ENCODE measurements around the gene ZBTB32. TPM values are rescaled to one million over a fixed set of nuclear protein-coding genes. Genes with fewer than 3 reads are reported as not detected.

ZBTB32 gene
- polyA plus RNA-seq, 2 of the 4 experiments (the other 2 are of a cell fraction) = not detected

DNA sequence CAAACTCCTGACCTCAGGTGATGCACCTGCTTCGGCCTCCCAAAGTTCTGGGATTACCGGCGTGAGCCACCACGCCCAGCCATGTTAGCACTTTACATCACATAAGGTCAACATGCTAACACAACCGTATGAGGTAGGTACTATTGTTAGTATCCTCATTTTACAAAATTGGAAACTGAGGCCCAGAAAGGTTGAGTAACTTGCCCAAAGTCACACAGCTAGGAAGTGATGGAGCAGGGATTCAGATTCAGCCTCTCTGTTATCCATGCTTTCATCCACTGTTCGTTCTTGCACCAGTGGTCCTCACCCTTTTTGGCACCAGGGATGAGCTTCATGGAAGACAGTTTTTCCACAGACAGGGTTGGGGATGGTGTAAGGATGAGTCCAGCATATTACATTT lies 47.7 kb upstream of the ZBTB32 start:
- ChIA-PET CTCF (interaction anchor here (1.2 to 3.5 kb wide), 12 partner anchors 10 to 303 kb away, joined by 3 to 14 read pairs (median 6); partner anchors contain the start of gene UPK1A), POLR2A (interaction anchor here (1.1 to 3.0 kb wide), 2 partner anchors 8 to 13 kb away, joined by 3 to 15 read pairs; partner anchors contain the start of gene COX6B1)
- no peak for FAIRE-seq
- no peak for ATAC-seq
- H3K9me3 ChIP-seq = no peaks in the 10 kb centered on the region
- no peak overlapping the region for H3K4me2 ChIP-seq
- H3K4me1 ChIP-seq = no peaks in the 10 kb centered on the region
- H3K4me3 ChIP-seq = no peak overlapping the region
- WGBS (ENCODE audit: missing lambda C conversion rate) = 96% methylated on average over 6 of the region's 6 CpGs
- TF ChIP-seq NFE2L2 (conservative IDR thresholded peaks at IDR 0.05; ENCODE audit: low read length) (no peak), GATA3 (IDR thresholded peaks at IDR 0.05; ENCODE audit: borderline replicate concordance) (no peak), KDM1A (IDR thresholded peaks at IDR 0.05; ENCODE audit: low read depth) (no peak), RARB (CRISPR knock-in tag; IDR thresholded peaks at IDR 0.05) (no peak), RFX5 (IDR thresholded peaks at IDR 0.05) (no peak), EHF (CRISPR knock-in tag; IDR thresholded peaks at IDR 0.05) (no peak), JUN (IDR thresholded peaks at IDR 0.05) (no peak)
- TF ChIP-seq, protein P1, sequence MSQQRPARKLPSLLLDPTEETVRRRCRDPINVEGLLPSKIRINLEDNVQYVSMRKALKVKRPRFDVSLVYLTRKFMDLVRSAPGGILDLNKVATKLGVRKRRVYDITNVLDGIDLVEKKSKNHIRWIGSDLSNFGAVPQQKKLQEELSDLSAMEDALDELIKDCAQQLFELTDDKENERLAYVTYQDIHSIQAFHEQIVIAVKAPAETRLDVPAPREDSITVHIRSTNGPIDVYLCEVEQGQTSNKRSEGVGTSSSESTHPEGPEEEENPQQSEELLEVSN (IDR thresholded peaks at IDR 0.05; ENCODE audit: borderline replicate concordance, low read depth) = no peak
- no peak overlapping the region for H3K27ac ChIP-seq
- DNase-seq (ENCODE audit: low read depth in 1 of 2, low spot score in 1 of 2) = no peak

DNA sequence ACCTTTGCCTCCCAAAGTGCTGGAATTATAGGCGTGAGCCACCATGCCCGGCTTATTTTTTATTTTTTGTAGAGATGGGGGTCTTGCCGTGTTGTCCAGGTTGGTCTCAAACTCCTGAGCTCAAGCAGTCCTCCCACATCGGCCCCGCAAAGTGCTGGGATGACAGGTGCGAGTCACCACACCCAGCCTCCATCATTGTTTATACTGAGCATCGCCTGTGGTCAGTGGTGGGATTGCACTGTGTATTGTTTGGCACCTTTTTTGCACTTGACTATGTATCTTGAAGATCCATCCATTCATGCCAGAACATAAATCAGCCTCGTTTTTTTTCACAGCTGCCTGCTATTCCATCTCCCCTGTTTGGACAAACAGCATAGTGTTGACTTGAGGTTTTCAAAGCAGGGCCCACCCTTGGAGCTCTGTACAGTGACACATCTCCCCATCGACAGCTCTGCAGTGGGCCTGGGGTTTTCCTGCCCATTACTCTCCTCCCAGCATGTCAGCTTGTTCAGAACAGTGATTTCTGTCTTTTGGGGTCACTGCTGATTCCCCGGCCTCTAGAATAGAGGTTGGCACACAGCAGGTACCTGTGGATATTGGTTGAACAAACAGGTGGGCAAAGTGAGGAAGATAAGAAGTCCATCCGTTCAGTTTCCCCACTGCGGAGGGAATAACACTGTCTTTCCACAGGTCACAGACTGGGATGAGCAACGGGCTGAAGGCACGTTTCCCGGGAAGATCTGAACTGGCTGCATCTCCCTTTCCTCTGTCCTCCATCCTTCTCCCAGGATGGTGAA lies 46.3 kb upstream of the ZBTB32 start:
- TF ChIP-seq ZFP36 (IDR thresholded peaks at IDR 0.05; ENCODE audit: borderline replicate concordance, partially characterized antibody) (peak; percentile 1), KDM1A (IDR thresholded peaks at IDR 0.05; ENCODE audit: low read depth) (no peak), POLR2A (IDR thresholded peaks at IDR 0.05; ENCODE audit: low read length) (no peak), BHLHE40 (IDR thresholded peaks at IDR 0.05; ENCODE audit: low read depth, low read length) (no peak), ZNF302 (CRISPR knock-in tag; IDR thresholded peaks at IDR 0.05) (no peak), RAD21 (conservative IDR thresholded peaks at IDR 0.05 in 1 of 2, IDR thresholded peaks at IDR 0.05 in 1 of 2) (peak in 1 of 2 experiments; percentile 17; a peak in 1 of 5 replicates), FOSL2 (IDR thresholded peaks at IDR 0.05) (no peak), FOSL2 (CRISPR knock-in tag; IDR thresholded peaks at IDR 0.05) (peak; percentile 54), NFE2L2 (conservative IDR thresholded peaks at IDR 0.05; ENCODE audit: low read length) (no peak), RCOR1 (IDR thresholded peaks at IDR 0.05; ENCODE audit: low read depth, low read length) (no peak), FOSB (CRISPR knock-in tag; IDR thresholded peaks at IDR 0.05) (no peak), HOXB5 (CRISPR knock-in tag; IDR thresholded peaks at IDR 0.05) (no peak), ZC3H11A (IDR thresholded peaks at IDR 0.05) (no peak), MYC (IDR thresholded peaks at IDR 0.05; ENCODE audit: borderline replicate concordance, low read length) (no peak)
- TF ChIP-seq, protein P2, sequence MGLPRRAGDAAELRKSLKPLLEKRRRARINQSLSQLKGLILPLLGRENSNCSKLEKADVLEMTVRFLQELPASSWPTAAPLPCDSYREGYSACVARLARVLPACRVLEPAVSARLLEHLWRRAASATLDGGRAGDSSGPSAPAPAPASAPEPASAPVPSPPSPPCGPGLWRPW (IDR thresholded peaks at IDR 0.05) = no peak
- TF ChIP-seq, protein P3, sequence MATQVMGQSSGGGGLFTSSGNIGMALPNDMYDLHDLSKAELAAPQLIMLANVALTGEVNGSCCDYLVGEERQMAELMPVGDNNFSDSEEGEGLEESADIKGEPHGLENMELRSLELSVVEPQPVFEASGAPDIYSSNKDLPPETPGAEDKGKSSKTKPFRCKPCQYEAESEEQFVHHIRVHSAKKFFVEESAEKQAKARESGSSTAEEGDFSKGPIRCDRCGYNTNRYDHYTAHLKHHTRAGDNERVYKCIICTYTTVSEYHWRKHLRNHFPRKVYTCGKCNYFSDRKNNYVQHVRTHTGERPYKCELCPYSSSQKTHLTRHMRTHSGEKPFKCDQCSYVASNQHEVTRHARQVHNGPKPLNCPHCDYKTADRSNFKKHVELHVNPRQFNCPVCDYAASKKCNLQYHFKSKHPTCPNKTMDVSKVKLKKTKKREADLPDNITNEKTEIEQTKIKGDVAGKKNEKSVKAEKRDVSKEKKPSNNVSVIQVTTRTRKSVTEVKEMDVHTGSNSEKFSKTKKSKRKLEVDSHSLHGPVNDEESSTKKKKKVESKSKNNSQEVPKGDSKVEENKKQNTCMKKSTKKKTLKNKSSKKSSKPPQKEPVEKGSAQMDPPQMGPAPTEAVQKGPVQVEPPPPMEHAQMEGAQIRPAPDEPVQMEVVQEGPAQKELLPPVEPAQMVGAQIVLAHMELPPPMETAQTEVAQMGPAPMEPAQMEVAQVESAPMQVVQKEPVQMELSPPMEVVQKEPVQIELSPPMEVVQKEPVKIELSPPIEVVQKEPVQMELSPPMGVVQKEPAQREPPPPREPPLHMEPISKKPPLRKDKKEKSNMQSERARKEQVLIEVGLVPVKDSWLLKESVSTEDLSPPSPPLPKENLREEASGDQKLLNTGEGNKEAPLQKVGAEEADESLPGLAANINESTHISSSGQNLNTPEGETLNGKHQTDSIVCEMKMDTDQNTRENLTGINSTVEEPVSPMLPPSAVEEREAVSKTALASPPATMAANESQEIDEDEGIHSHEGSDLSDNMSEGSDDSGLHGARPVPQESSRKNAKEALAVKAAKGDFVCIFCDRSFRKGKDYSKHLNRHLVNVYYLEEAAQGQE (IDR thresholded peaks at IDR 0.05) = no peak
- TF ChIP-seq, protein P4, sequence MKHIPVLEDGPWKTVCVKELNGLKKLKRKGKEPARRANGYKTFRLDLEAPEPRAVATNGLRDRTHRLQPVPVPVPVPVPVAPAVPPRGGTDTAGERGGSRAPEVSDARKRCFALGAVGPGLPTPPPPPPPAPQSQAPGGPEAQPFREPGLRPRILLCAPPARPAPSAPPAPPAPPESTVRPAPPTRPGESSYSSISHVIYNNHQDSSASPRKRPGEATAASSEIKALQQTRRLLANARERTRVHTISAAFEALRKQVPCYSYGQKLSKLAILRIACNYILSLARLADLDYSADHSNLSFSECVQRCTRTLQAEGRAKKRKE (CRISPR knock-in tag; IDR thresholded peaks at IDR 0.05; ENCODE audit: low read depth) = no peak
- TF ChIP-seq, protein P5, sequence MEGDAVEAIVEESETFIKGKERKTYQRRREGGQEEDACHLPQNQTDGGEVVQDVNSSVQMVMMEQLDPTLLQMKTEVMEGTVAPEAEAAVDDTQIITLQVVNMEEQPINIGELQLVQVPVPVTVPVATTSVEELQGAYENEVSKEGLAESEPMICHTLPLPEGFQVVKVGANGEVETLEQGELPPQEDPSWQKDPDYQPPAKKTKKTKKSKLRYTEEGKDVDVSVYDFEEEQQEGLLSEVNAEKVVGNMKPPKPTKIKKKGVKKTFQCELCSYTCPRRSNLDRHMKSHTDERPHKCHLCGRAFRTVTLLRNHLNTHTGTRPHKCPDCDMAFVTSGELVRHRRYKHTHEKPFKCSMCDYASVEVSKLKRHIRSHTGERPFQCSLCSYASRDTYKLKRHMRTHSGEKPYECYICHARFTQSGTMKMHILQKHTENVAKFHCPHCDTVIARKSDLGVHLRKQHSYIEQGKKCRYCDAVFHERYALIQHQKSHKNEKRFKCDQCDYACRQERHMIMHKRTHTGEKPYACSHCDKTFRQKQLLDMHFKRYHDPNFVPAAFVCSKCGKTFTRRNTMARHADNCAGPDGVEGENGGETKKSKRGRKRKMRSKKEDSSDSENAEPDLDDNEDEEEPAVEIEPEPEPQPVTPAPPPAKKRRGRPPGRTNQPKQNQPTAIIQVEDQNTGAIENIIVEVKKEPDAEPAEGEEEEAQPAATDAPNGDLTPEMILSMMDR (IDR thresholded peaks at IDR 0.05) = no peak
- no peak overlapping the region for H3K27ac ChIP-seq
- WGBS (ENCODE audit: missing lambda C conversion rate) = 80% methylated on average over 15 of the region's 15 CpGs
- H3K4me2 ChIP-seq = no peak overlapping the region
- no peaks in the 10 kb centered on the region for H3K9me3 ChIP-seq
- ChIA-PET CTCF (interaction anchor here (0.9 to 7.7 kb wide), 17 partner anchors 8 to 197 kb away, joined by 3 to 49 read pairs (median 4); partner anchors contain the start of gene COX6B1), POLR2A (interaction anchor here (1.1 to 3.0 kb wide), 2 partner anchors 10 to 15 kb away, joined by 3 to 15 read pairs; partner anchors contain the start of gene COX6B1)
- no peak overlapping the region for H3K4me3 ChIP-seq
- FAIRE-seq (no peak), DNase-seq (ENCODE audit: low read depth in 1 of 2, low spot score in 1 of 2) (peak; percentile 50 to 68), ATAC-seq (peak; percentile 91 to 94)
- no peaks in the 10 kb centered on the region for H3K4me1 ChIP-seq
